Nephron (organoid): ENCODE results near the gene FAM210B.

Source experiments
- H3K27ac Mint-ChIP-seq, 3 experiments: 2 replicates each; pipeline ENCODE4 v1.8.0; 2020; ENCODE audit warnings: mixed read lengths in 3 of 3, mild to moderate bottlenecking in 2 of 3, moderate library complexity in 1 of 3
- H3K27me3 Mint-ChIP-seq: 2 replicates; pipeline ENCODE4 v1.8.0; 2021; ENCODE audit warnings: low read depth, mild to moderate bottlenecking, moderate library complexity, mixed read lengths
- H3K36me3 Mint-ChIP-seq: 2 replicates; pipeline ENCODE4 v1.8.0; 2020; ENCODE audit warnings: low read depth, mixed read lengths
- H3K4me1 Mint-ChIP-seq: 2 replicates; pipeline ENCODE4 v1.8.0; 2020; ENCODE audit warnings: mixed read lengths
- H3K4me3 Mint-ChIP-seq, 3 experiments: 2 replicates each; pipeline ENCODE4 v1.8.0; 2020; ENCODE audit warnings: mild to moderate bottlenecking in 3 of 3, mixed read lengths in 3 of 3, moderate library complexity in 2 of 3
- H3K9me3 Mint-ChIP-seq: 2 replicates; pipeline ENCODE4 v1.8.0; 2020; ENCODE audit warnings: mixed read lengths
- TF ChIP-seq, protein P1 (sequence below), 3 experiments: fragments of 200-600 bp; sonication (generic); IDR thresholded peaks; one replicate each; pipeline ENCODE4 v1.5.0; 2021; ENCODE audit warnings: antibody characterized with exemption in 3 of 3; ENCODE audit not compliant: unreplicated experiment in 3 of 3

The FAM210B gene

DNA sequence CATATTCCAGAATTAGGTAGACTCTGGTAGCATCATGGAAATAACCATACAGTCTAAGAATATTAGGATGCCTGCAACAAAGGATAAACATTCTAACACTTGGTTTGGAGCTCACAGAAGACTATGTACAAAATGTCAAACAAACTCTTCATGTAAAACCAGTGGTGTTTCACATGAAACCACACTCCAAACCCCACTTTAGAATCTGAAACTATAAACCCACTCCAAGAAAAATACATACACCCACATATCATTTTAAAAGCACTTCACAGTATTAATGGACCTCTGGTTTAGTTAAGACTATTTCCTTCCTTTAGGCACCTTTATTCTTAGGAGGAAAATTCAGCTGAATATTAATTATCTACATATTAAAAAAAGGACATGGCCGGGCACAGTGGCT, 22.7 kb downstream of the FAM210B start:
- Mint-ChIP-seq H3K9me3 (no peaks in the 10 kb centered on the region), H3K27me3 (no peaks in the 10 kb centered on the region), H3K4me1 (peaks cover 3% of the 10 kb centered on the region), H3K36me3 (peaks cover 70% of the 10 kb centered on the region), H3K4me3 (no peak overlapping the region), H3K27ac (peak overlapping the region in 1 of 3 experiments; percentile 20)
- TF ChIP-seq, protein P1, sequence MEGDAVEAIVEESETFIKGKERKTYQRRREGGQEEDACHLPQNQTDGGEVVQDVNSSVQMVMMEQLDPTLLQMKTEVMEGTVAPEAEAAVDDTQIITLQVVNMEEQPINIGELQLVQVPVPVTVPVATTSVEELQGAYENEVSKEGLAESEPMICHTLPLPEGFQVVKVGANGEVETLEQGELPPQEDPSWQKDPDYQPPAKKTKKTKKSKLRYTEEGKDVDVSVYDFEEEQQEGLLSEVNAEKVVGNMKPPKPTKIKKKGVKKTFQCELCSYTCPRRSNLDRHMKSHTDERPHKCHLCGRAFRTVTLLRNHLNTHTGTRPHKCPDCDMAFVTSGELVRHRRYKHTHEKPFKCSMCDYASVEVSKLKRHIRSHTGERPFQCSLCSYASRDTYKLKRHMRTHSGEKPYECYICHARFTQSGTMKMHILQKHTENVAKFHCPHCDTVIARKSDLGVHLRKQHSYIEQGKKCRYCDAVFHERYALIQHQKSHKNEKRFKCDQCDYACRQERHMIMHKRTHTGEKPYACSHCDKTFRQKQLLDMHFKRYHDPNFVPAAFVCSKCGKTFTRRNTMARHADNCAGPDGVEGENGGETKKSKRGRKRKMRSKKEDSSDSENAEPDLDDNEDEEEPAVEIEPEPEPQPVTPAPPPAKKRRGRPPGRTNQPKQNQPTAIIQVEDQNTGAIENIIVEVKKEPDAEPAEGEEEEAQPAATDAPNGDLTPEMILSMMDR (IDR thresholded peaks at IDR 0.05; ENCODE audit: unreplicated experiment in 3 of 3): no peak

DNA sequence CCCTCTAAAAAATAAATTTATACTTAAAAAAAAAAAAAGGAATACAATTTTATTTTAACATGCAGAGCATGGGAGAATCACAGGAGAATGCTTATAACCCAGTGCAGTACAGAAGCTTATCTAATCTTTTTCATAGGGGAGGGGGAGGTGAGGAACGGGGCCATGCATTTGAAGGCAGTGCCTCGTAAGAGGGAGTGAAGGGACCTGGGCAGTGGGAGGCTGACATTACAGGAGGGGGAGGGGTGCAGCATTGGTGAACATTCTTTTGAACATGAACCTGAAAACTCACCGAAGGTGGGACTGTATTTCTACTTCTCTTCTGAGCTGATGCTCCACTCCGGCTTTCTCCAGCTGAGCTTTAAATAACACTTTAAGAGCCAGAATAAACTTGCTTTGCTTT, 23.9 kb downstream of the FAM210B start:
- Mint-ChIP-seq H3K4me3 (peak overlapping the region in 2 of 3 experiments; percentile 19 to 26), H3K27me3 (no peaks in the 10 kb centered on the region), H3K27ac (peak overlapping the region in 2 of 3 experiments; percentile 45 to 61), H3K36me3 (peaks cover 71% of the 10 kb centered on the region), H3K9me3 (no peaks in the 10 kb centered on the region), H3K4me1 (peaks cover 3% of the 10 kb centered on the region)
- TF ChIP-seq, protein P1 (IDR thresholded peaks at IDR 0.05; ENCODE audit: unreplicated experiment in 3 of 3): no peak

DNA sequence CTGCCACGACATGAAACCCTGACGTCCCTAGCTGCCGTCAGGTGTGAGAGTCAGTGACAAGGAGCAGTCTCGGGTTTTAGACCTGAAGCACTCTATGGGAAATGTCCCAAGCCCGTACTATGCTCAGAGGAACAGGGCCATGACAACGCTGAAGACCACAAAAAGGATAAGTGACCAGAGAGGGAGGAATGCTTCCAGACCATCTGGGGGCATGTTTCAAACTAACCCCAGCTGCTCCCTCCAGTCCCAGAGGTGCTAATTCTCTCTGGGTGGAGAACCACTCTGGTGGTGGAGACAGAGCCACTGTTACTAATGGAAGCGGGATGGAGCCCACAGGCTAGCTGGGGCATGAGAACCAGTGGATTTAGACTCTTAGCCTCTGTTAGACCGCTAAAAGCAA, 24.6 kb downstream of the FAM210B start:
- Mint-ChIP-seq H3K36me3 (peaks cover 64% of the 10 kb centered on the region), H3K4me1 (peaks cover 3% of the 10 kb centered on the region), H3K27me3 (no peaks in the 10 kb centered on the region), H3K9me3 (no peaks in the 10 kb centered on the region), H3K27ac (peak overlapping the region in 1 of 3 experiments; percentile 45), H3K4me3 (no peak overlapping the region)
- TF ChIP-seq, protein P1 (IDR thresholded peaks at IDR 0.05; ENCODE audit: unreplicated experiment in 3 of 3): no peak

DNA sequence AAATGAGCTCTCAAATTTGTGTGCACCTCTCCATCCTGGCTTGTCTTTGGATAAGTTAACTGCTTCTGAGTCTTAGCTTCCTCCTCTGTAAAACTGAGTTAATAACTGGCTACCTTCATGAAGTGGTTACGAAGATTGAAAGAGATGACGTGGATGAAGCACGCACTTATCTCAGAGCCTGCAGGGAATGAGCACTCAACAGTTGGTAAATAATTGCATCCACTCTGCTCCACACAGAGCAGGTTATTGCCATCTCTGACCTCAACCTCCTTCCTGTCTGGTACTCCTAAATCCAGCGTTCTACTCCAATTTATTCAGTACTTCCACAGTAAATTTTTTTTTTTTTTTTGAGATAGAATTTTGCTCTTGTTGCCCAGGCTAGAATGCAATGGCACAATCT, 26.4 kb downstream of the FAM210B start:
- no peaks in the 10 kb centered on the region for H3K27me3 Mint-ChIP-seq
- peaks cover 9% of the 10 kb centered on the region for H3K4me1 Mint-ChIP-seq
- peaks cover 68% of the 10 kb centered on the region for H3K36me3 Mint-ChIP-seq
- TF ChIP-seq, protein P1 (IDR thresholded peaks at IDR 0.05; ENCODE audit: unreplicated experiment in 3 of 3): no peak
- H3K27ac Mint-ChIP-seq: no peak overlapping the region
- no peaks in the 10 kb centered on the region for H3K9me3 Mint-ChIP-seq
- no peak overlapping the region for H3K4me3 Mint-ChIP-seq

DNA sequence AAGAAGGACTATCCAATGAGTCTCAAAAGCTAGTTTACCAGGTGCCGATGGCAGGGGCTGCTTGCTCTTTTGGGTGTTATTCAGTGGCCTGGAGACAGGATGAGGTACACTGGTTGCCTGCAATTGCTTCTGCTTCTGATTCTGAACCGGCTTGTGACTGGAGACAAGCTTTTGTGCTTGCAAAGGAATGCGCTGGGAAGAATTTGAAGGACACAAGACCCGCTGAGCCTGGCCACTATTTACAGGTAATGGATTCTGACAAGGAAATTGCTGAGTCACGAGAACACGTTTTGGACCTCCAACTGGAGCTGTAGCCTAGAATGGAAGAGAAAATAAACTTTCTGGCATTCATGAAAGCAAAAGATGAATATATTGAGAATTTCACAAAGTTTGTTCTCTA, 27.4 kb downstream of the FAM210B start:
- TF ChIP-seq, protein P1 (IDR thresholded peaks at IDR 0.05; ENCODE audit: unreplicated experiment in 3 of 3): no peak
- Mint-ChIP-seq H3K36me3 (peaks cover 58% of the 10 kb centered on the region), H3K27me3 (no peaks in the 10 kb centered on the region), H3K4me1 (peaks cover 13% of the 10 kb centered on the region), H3K27ac (no peak overlapping the region), H3K9me3 (no peaks in the 10 kb centered on the region), H3K4me3 (no peak overlapping the region)

DNA sequence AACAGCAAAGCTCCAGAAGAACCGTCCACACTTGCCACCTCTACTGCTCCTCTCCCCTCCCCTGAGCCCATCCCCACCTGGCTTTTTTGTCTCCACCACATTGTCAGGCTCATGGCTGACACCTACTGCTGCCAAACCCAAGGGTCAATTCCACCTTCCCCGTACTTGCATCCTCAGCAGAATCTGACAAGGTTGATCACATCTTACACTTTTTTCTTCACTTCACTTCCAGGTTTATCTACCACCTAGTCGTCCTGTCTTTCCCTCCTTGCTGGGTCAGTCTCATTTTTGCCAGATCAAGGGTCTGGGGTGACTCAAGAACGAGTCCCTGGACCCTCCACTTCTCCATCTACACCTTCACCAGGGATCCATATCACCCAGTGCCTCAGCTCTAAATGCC, 30.1 kb downstream of the FAM210B start:
- Mint-ChIP-seq H3K4me1 (peaks cover 20% of the 10 kb centered on the region), H3K9me3 (no peaks in the 10 kb centered on the region), H3K27me3 (no peaks in the 10 kb centered on the region), H3K4me3 (no peak overlapping the region), H3K36me3 (peaks cover 38% of the 10 kb centered on the region), H3K27ac (no peak overlapping the region)
- TF ChIP-seq, protein P1 (IDR thresholded peaks at IDR 0.05; ENCODE audit: unreplicated experiment in 3 of 3): no peak
